ENCODE data around the gene SYTL3. TPM values are rescaled to one million over a fixed set of nuclear protein-coding genes. Genes with fewer than 3 reads are reported as not detected.

SYTL3 gene
- total RNA-seq, 1 experiment from 2014 or later, result 1.8 TPM

DNA sequence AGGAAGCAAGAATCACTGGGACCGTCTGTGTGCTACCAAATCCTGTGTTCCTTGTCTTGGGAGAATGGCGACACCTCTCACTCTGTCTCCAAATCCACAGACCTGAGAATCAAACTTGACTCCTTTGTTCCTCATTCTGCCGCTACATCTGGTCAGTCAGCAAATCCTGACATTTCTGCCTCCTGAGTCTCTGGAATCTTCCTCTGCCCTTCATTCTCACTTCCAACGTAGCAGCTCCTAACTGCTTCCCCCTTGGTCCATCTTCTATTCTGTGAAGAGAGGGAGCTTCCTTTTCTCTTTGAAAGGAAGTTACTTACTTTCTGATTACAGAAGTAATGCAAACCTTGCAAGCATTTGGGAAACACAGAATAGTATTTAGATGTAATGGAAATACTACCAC, 37.7 kb downstream of the SYTL3 start:
- ChIA-PET POLR2A (ENCODE audit: unreplicated experiment) (no interaction called here), CTCF (no interaction called here)
- Histone ChIP-seq H3K4me3 (ENCODE audit: low read length) (no peak overlapping the region), H3K9me2 (replicated peaks; ENCODE audit: low read length) (no peaks in the 10 kb centered on the region), H3K27me3 (ENCODE audit: low read length) (no peaks in the 10 kb centered on the region), H3K9me3 (ENCODE audit: low read length) (no peaks in the 10 kb centered on the region), H3K9ac (ENCODE audit: low read length) (no peak overlapping the region), H3K4me1 (ENCODE audit: insufficient read depth, low read length) (peaks cover 29% of the 10 kb centered on the region), H3K27ac (ENCODE audit: low read length) (no peak overlapping the region), H4K20me1 (ENCODE audit: low read length) (no peaks in the 10 kb centered on the region), H3K36me3 (ENCODE audit: low read depth, low read length) (no peaks in the 10 kb centered on the region; the same call in 1 of the 2 replicates), H3K4me2 (ENCODE audit: low read length) (no peak overlapping the region), H3K79me2 (ENCODE audit: low read length) (no peaks in the 10 kb centered on the region), H2AFZ (ENCODE audit: low read length) (no peak overlapping the region), H3F3A (ENCODE audit: low read length, unreplicated experiment) (no peaks in the 10 kb centered on the region)
- DNase-seq (no peak), ATAC-seq (no peak)
- intact Hi-C loops (cut with micrococcal nuclease), result loop anchor here (5.0 kb wide), 1 partner anchor 45 kb away; the partner anchor contains the start of gene DYNLT1
- TF ChIP-seq EZH2phosphoT487 (IDR thresholded peaks at IDR 0.05; ENCODE audit: borderline replicate concordance, low read length) (no peak), EZH2 (IDR thresholded peaks at IDR 0.05; ENCODE audit: low read length, unreplicated experiment) (no peak)
- TF ChIP-seq, protein P1, sequence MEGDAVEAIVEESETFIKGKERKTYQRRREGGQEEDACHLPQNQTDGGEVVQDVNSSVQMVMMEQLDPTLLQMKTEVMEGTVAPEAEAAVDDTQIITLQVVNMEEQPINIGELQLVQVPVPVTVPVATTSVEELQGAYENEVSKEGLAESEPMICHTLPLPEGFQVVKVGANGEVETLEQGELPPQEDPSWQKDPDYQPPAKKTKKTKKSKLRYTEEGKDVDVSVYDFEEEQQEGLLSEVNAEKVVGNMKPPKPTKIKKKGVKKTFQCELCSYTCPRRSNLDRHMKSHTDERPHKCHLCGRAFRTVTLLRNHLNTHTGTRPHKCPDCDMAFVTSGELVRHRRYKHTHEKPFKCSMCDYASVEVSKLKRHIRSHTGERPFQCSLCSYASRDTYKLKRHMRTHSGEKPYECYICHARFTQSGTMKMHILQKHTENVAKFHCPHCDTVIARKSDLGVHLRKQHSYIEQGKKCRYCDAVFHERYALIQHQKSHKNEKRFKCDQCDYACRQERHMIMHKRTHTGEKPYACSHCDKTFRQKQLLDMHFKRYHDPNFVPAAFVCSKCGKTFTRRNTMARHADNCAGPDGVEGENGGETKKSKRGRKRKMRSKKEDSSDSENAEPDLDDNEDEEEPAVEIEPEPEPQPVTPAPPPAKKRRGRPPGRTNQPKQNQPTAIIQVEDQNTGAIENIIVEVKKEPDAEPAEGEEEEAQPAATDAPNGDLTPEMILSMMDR (conservative IDR thresholded peaks at IDR 0.05; ENCODE audit: low read depth, low read length), result no peak
- no TSS peak for BruUV-seq (replicated peaks)

DNA sequence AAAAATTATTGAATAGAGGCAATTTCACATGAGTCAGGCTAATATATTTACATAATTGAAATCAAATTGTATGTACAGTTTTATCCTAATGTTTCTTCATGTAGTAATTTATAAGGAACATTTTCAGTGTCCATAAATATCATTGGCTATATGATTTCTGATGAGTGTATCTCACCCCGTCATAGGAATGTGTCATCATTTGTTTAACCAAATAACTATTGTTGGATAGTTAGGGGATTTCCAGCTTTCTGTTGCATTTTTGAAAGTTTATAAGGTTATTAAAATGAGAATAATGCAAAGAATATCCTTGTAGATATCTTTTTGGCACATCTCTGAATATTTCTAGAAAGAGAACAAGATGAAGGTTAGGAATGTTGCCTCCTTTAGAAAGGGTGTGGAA, 39.0 kb downstream of the SYTL3 start:
- Histone ChIP-seq H3K27ac (ENCODE audit: low read length) (peak overlapping the region; percentile 64), H2AFZ (ENCODE audit: low read length) (no peak overlapping the region), H3K9me3 (ENCODE audit: low read length) (no peaks in the 10 kb centered on the region), H3K79me2 (ENCODE audit: low read length) (no peaks in the 10 kb centered on the region), H3K9me2 (replicated peaks; ENCODE audit: low read length) (no peaks in the 10 kb centered on the region), H3K27me3 (ENCODE audit: low read length) (no peaks in the 10 kb centered on the region), H3K9ac (ENCODE audit: low read length) (0 out of 2 replicates have a peak overlapping the region, but pooled peaks have one; percentile 18), H3K36me3 (ENCODE audit: low read depth, low read length) (no peaks in the 10 kb centered on the region; the same call in 1 of the 2 replicates), H3K4me1 (ENCODE audit: insufficient read depth, low read length) (peaks cover 29% of the 10 kb centered on the region), H4K20me1 (ENCODE audit: low read length) (no peaks in the 10 kb centered on the region), H3F3A (ENCODE audit: low read length, unreplicated experiment) (no peaks in the 10 kb centered on the region), H3K4me2 (ENCODE audit: low read length) (peak overlapping the region; percentile 37; the same call in 1 of the 2 replicates), H3K4me3 (ENCODE audit: low read length) (no peak overlapping the region)
- ATAC-seq, result peak; percentile 74
- CTCF ChIA-PET, result no interaction called here
- intact Hi-C loops (cut with micrococcal nuclease), result loop anchor here (5.0 kb wide), 1 partner anchor 47 kb away; the partner anchor contains the start of gene DYNLT1
- POLR2A ChIA-PET (ENCODE audit: unreplicated experiment), result no interaction called here
- no TSS peak for BruUV-seq (replicated peaks)
- DNase-seq, result peak; percentile 68
- TF ChIP-seq EZH2 (IDR thresholded peaks at IDR 0.05; ENCODE audit: low read length, unreplicated experiment) (no peak), EZH2phosphoT487 (IDR thresholded peaks at IDR 0.05; ENCODE audit: borderline replicate concordance, low read length) (no peak)
- TF ChIP-seq, protein P1 (conservative IDR thresholded peaks at IDR 0.05; ENCODE audit: low read depth, low read length), result no peak

DNA sequence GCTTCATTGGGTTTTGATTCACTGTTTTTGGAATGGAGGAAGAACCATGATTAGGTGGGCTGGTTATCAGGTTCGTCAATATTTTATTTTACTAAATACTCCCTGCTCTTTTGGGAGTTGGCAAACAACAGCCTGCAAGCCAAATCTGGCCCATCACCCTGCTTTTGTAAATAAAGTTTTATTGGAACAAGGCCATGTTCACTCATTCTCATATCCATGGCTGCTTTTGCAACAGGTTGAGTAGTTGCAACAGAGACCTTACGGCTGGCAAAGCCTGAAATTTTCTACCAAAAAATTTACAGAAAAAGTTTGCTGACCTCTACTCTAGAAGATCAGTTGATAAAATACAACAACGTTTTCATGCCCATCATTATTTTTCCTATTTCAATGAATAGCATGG, 45.1 kb downstream of the SYTL3 start:
- POLR2A ChIA-PET (ENCODE audit: unreplicated experiment), result no interaction called here
- Histone ChIP-seq H3K27ac (ENCODE audit: low read length) (no peak overlapping the region), H3K4me1 (ENCODE audit: insufficient read depth, low read length) (no peaks in the 10 kb centered on the region), H3K9me3 (ENCODE audit: low read length) (no peaks in the 10 kb centered on the region), H3F3A (ENCODE audit: low read length, unreplicated experiment) (no peaks in the 10 kb centered on the region), H3K9ac (ENCODE audit: low read length) (no peak overlapping the region), H3K36me3 (ENCODE audit: low read depth, low read length) (no peaks in the 10 kb centered on the region; the same call in 1 of the 2 replicates), H3K4me2 (ENCODE audit: low read length) (no peak overlapping the region), H4K20me1 (ENCODE audit: low read length) (no peaks in the 10 kb centered on the region), H3K4me3 (ENCODE audit: low read length) (no peak overlapping the region), H2AFZ (ENCODE audit: low read length) (no peak overlapping the region), H3K27me3 (ENCODE audit: low read length) (no peaks in the 10 kb centered on the region), H3K9me2 (replicated peaks; ENCODE audit: low read length) (no peaks in the 10 kb centered on the region), H3K79me2 (ENCODE audit: low read length) (no peaks in the 10 kb centered on the region)
- intact Hi-C loops (cut with micrococcal nuclease), result no loop called here
- CTCF ChIA-PET, result no interaction called here
- no peak for TF ChIP-seq EZH2phosphoT487 (IDR thresholded peaks at IDR 0.05; ENCODE audit: borderline replicate concordance, low read length)
- no peak for TF ChIP-seq EZH2 (IDR thresholded peaks at IDR 0.05; ENCODE audit: low read length, unreplicated experiment)
- TF ChIP-seq, protein P1 (conservative IDR thresholded peaks at IDR 0.05; ENCODE audit: low read depth, low read length), result no peak
- BruUV-seq (replicated peaks), result no TSS peak
- DNase-seq, result no peak
- ATAC-seq, result no peak

Measured in PC-3 (cell line).